CD4-positive, alpha-beta memory T cell (primary cell): ENCODE results near the gene TMC8. TPM values are rescaled to one million over a fixed set of nuclear protein-coding genes. Genes with fewer than 3 reads are reported as not detected.
A peak's percentile ranks its signal among the peaks of the same experiment; 100 is the strongest.

Experiments used
- CTCF ChIA-PET: fragments of 350-600 bp; sonication (Branson Sonifier 250); formaldehyde crosslinking; loops from one replicate; lab custom pipeline; 2021; ENCODE audit warnings: inconsistent platforms; ENCODE audit not compliant: partially characterized antibody; lab: Charles Lee
- POLR2A ChIA-PET: fragments of 350-600 bp; sonication (Branson Sonifier 250); formaldehyde crosslinking; loops from one replicate; lab custom pipeline; 2021; ENCODE audit not compliant: partially characterized antibody; lab: Charles Lee
- DNase-seq, 5 donors: peaks; one replicate each; pipeline versions ENCODE4 v3.0.0 to v3.0.0-alpha.2; 2020 to 2022; ENCODE audit warnings: mixed read lengths in 1 of 5
- H3K27ac ChIP-seq: one replicate; pipeline ENCODE4 v1.7.0; 2013; ENCODE audit warnings: low read depth, low read length
- H3K27me3 ChIP-seq: 2 replicates; pipeline ENCODE4 v1.7.0; 2013; ENCODE audit warnings: mild to moderate bottlenecking, low read length, moderate library complexity; ENCODE audit not compliant: insufficient read depth
- H3K36me3 ChIP-seq: 2 replicates; pipeline ENCODE4 v1.7.0; 2013; ENCODE audit warnings: mild to moderate bottlenecking, low read length, moderate library complexity; ENCODE audit not compliant: insufficient read depth
- H3K4me1 ChIP-seq: 2 replicates; pipeline ENCODE4 v1.7.0; 2013; ENCODE audit warnings: mild to moderate bottlenecking, low read length, moderate library complexity; ENCODE audit not compliant: insufficient read depth
- H3K4me3 ChIP-seq, 2 donors: one replicate each; pipeline ENCODE4 v1.7.0; 2013; ENCODE audit warnings: low read length in 2 of 2, mild to moderate bottlenecking in 1 of 2
- H3K9me3 ChIP-seq, 2 donors: one replicate each; pipeline ENCODE4 v1.7.0; 2013; ENCODE audit warnings: low read length in 2 of 2, control low read depth in 1 of 2; ENCODE audit not compliant: control insufficient read depth in 1 of 2
- H3K27ac Mint-ChIP-seq, 7 donors: one replicate each; pipeline ENCODE4 v1.8.0; 2020 to 2021; ENCODE audit warnings: mixed read lengths in 7 of 7, mild to moderate bottlenecking in 6 of 7, inconsistent platforms in 3 of 7, moderate library complexity in 3 of 7
- H3K27me3 Mint-ChIP-seq, 2 donors: one replicate each; pipeline ENCODE4 v1.8.0; 2020 to 2021; ENCODE audit warnings: mixed read lengths in 2 of 2
- H3K36me3 Mint-ChIP-seq, 2 donors: one replicate each; pipeline ENCODE4 v1.8.0; 2020 to 2021; ENCODE audit warnings: mixed read lengths in 2 of 2, inconsistent platforms in 1 of 2, mild to moderate bottlenecking in 1 of 2
- H3K4me1 Mint-ChIP-seq, 4 donors: one replicate each; pipeline ENCODE4 v1.8.0; 2020 to 2021; ENCODE audit warnings: mixed read lengths in 4 of 4, mild to moderate bottlenecking in 1 of 4
- H3K4me3 Mint-ChIP-seq, 8 donors: one replicate each; pipeline ENCODE4 v1.8.0; 2020 to 2021; ENCODE audit warnings: mixed read lengths in 8 of 8, mild to moderate bottlenecking in 7 of 8, moderate library complexity in 6 of 8, inconsistent platforms in 3 of 8
- H3K9me3 Mint-ChIP-seq, 8 donors: one replicate each; pipeline ENCODE4 v1.8.0; 2020 to 2021; ENCODE audit warnings: mixed read lengths in 8 of 8, mild to moderate bottlenecking in 5 of 8, inconsistent platforms in 3 of 8, moderate library complexity in 1 of 8
- intact Hi-C: fragments of 100-400 bp; cut with micrococcal nuclease; formaldehyde crosslinking; loops from one replicate; pipeline ENCODE4 v1.15.1; 2023
- polyA plus RNA-seq, 2 donors: library from polyadenylated mRNA; unstranded; fragments of 300-500 nt; fragmentation: Illumina TruSeq; gene quantifications; one replicate each; pipeline ENCODE4 v1.2.3, GENCODE V29; 2021
- total RNA-seq, 2 experiments: library from RNA; stranded (reverse); gene quantifications; one replicate each; pipeline ENCODE4 v1.2.3, GENCODE V29; 2021

TMC8 gene
- total and polyA plus RNA-seq, 4 experiments from 2014 or later = 77.7 to 430 (median 298) TPM

- Histone ChIP-seq H3K36me3 (peaks cover 40% of the 10 kb centered on the region), H3K9me3 (no peaks in the 10 kb centered on the region), H3K4me1 (peaks cover 64% of the 10 kb centered on the region), H3K4me3 (peak within 1 kb of the TSS; percentile 97 to 99), H3K27ac (peak within 1 kb of the TSS; percentile 81), H3K27me3 (no peaks in the 10 kb centered on the region)
- ChIA-PET POLR2A (interaction anchor here (0.7 to 26.7 kb wide), 23 partner anchors 4 to 678 kb away, joined by 3 to 1172 read pairs (median 6); partner anchors contain the start of genes C17orf99, TK1, TMC6 and TMC8), CTCF (interaction anchor here (1.1 to 5.2 kb wide), 3 partner anchors 11 to 56 kb away, joined by 3 to 30 read pairs (median 3); no protein-coding TSS in a partner anchor)
- DNase-seq = peak; percentile 80 to 91 (median 81)
- intact Hi-C loops = loop anchor here (1.0 to 5.0 kb wide), 2 partner anchors 7 to 676 kb away; no protein-coding TSS in a partner anchor
- Mint-ChIP-seq H3K4me1 (peaks cover 18 to 78% (median 34%) of the 10 kb centered on the region in 4 donors), H3K4me3 (peak within 1 kb of the TSS; percentile 95 to 100 (median 99)), H3K27me3 (no peaks in the 10 kb centered on the region), H3K9me3 (peaks cover 0 to 12% (median 0%) of the 10 kb centered on the region in 8 donors), H3K36me3 (peaks cover 24 to 51% of the 10 kb centered on the region in 2 donors), H3K27ac (peak within 1 kb of the TSS; percentile 95 to 99 (median 98))
Observed at GRCh38 chr17:78128551-78129350, 1.8 kb upstream of the TMC8 start, which contains the start of gene TMC6. Gene TMC6, minus strand, starts transcription at chr17:78128755. Its CDS starts 1,923 bp downstream, at chr17:78126832.

- H3K4me1 Mint-ChIP-seq = peaks cover 21 to 78% (median 36%) of the 10 kb centered on the region in 4 donors
- Histone ChIP-seq H3K4me3 (peak overlapping the region; percentile 97 to 99), H3K27ac (peak overlapping the region; percentile 81), H3K9me3 (no peaks in the 10 kb centered on the region), H3K27me3 (no peaks in the 10 kb centered on the region), H3K4me1 (peaks cover 64% of the 10 kb centered on the region), H3K36me3 (peaks cover 34% of the 10 kb centered on the region)
- DNase-seq = peak in 4 of 5 donors; percentile 52 to 81 (median 60)
- peaks cover 29 to 51% of the 10 kb centered on the region in 2 donors for H3K36me3 Mint-ChIP-seq
- ChIA-PET CTCF (interaction anchor here (0.9 to 5.2 kb wide), 3 partner anchors 15 to 122 kb away, joined by 3 to 30 read pairs (median 3); no protein-coding TSS in a partner anchor), POLR2A (interaction anchor here (0.5 to 26.7 kb wide), 25 partner anchors 5 to 1394 kb away, joined by 3 to 1172 read pairs (median 5); partner anchors contain the start of genes C17orf99, TMC6, TMC8 and TNRC6C)
- peak overlapping the region; percentile 95 to 99 (median 98) for H3K27ac Mint-ChIP-seq
- intact Hi-C loops = loop anchor here (1.0 to 5.0 kb wide), 5 partner anchors 8 to 677 kb away; partner anchors contain the start of gene SYNGR2
- peak overlapping the region; percentile 93 to 100 (median 99) for H3K4me3 Mint-ChIP-seq
- H3K27me3 Mint-ChIP-seq = no peaks in the 10 kb centered on the region
- peaks cover 0 to 14% (median 0%) of the 10 kb centered on the region in 8 donors for H3K9me3 Mint-ChIP-seq
Observed at GRCh38 chr17:78129351-78130089, 1.1 kb upstream of the TMC8 start.

DNA sequence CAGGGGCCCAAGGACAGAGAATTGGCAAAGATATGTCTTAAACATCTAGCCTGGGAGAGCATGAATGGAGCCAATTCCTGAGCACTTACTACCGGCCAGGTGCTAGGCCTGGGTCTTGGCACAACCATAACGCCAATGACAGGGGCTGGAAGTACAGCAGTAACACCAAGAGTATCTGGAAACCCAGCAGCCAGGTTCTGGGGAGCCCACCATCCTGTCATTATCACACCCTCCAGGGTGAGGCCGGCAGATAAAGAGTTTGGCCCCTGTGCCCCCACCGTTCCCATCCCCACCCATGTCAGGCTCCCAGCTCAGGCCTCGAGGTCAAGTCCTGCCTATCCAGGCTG, 508 bp upstream of the TMC8 start:
- H3K9me3 ChIP-seq = no peaks in the 10 kb centered on the region
- H3K36me3 ChIP-seq = peaks cover 34% of the 10 kb centered on the region
- peaks cover 64% of the 10 kb centered on the region for H3K4me1 ChIP-seq
- DNase-seq = peak in 1 of 5 donors; percentile 59
- Mint-ChIP-seq H3K27ac (peak overlapping the region; percentile 95 to 99 (median 98)), H3K36me3 (peaks cover 32 to 55% of the 10 kb centered on the region in 2 donors), H3K4me3 (peak overlapping the region; percentile 87 to 100 (median 99)), H3K27me3 (no peaks in the 10 kb centered on the region), H3K4me1 (peaks cover 21 to 79% (median 37%) of the 10 kb centered on the region in 4 donors), H3K9me3 (peaks cover 0 to 14% (median 0%) of the 10 kb centered on the region in 8 donors)
- ChIA-PET POLR2A (interaction anchor here (0.5 to 26.7 kb wide), 29 partner anchors 6 to 1395 kb away, joined by 3 to 1172 read pairs (median 5); partner anchors contain the start of genes C17orf99, SRSF2, TMC6 and TMC8), CTCF (interaction anchor here (0.6 to 5.2 kb wide), 6 partner anchors 8 to 1043 kb away, joined by 3 to 30 read pairs (median 3); no protein-coding TSS in a partner anchor)
- H3K27ac ChIP-seq = peak overlapping the region; percentile 81
- H3K27me3 ChIP-seq = no peaks in the 10 kb centered on the region
- intact Hi-C loops = loop anchor here (1.0 to 5.0 kb wide), 3 partner anchors 10 to 122 kb away; partner anchors contain the start of gene SYNGR2
- H3K4me3 ChIP-seq = peak overlapping the region; percentile 97 to 99

GRCh38 chr17:78131172-78132083, 857 bp downstream of the TMC8 start:
- DNase-seq = peak in 4 of 5 donors; percentile 46 to 62 (median 46)
- ChIA-PET POLR2A (interaction anchor here (0.7 to 26.7 kb wide), 20 partner anchors 5 to 1394 kb away, joined by 3 to 1172 read pairs (median 6); partner anchors contain the start of genes C17orf99, SRSF2, TMC6 and TMC8), CTCF (interaction anchor here (0.6 to 1.2 kb wide), 2 partner anchors 10 to 12 kb away, joined by 3 to 6 read pairs; no protein-coding TSS in a partner anchor)
- peaks cover 43 to 62% of the 10 kb centered on the region in 2 donors for H3K36me3 Mint-ChIP-seq
- intact Hi-C loops = loop anchor here (2.0 to 5.0 kb wide), 2 partner anchors 37 to 121 kb away; partner anchors contain the start of gene SYNGR2
- H3K4me1 Mint-ChIP-seq = peaks cover 28 to 80% (median 43%) of the 10 kb centered on the region in 4 donors
- H3K27me3 Mint-ChIP-seq = no peaks in the 10 kb centered on the region
- peaks cover 63% of the 10 kb centered on the region for H3K4me1 ChIP-seq
- H3K27me3 ChIP-seq = no peaks in the 10 kb centered on the region
- H3K4me3 ChIP-seq = peak overlapping the region; percentile 97 to 99
- no peaks in the 10 kb centered on the region for H3K9me3 ChIP-seq
- peak overlapping the region; percentile 81 for H3K27ac ChIP-seq
- peak overlapping the region; percentile 87 to 100 (median 99) for H3K4me3 Mint-ChIP-seq
- H3K9me3 Mint-ChIP-seq = peaks cover 0 to 14% (median 0%) of the 10 kb centered on the region in 8 donors
- H3K36me3 ChIP-seq = peaks cover 34% of the 10 kb centered on the region
- peak overlapping the region; percentile 95 to 99 (median 98) for H3K27ac Mint-ChIP-seq

- intact Hi-C loops = loop anchor here (5.0 kb wide), 1 partner anchor 120 kb away; no protein-coding TSS in a partner anchor
- POLR2A ChIA-PET = interaction anchor here (1.0 to 26.7 kb wide), 8 partner anchors 8 to 678 kb away, joined by 3 to 1172 read pairs (median 4); partner anchors contain the start of genes TMC6, TMC8 and TNRC6C
- H3K36me3 ChIP-seq = peaks cover 40% of the 10 kb centered on the region
Observed at GRCh38 chr17:78132084-78132676, 1.6 kb downstream of the TMC8 start.

More at GRCh38 chr17:78132084-78132676, 1.6 kb downstream of the TMC8 start:
- CTCF ChIA-PET = no interaction called here
- Mint-ChIP-seq H3K9me3 (peaks cover 0 to 14% (median 0%) of the 10 kb centered on the region in 8 donors), H3K36me3 (peaks cover 42 to 65% of the 10 kb centered on the region in 2 donors), H3K4me1 (peaks cover 30 to 80% (median 46%) of the 10 kb centered on the region in 4 donors), H3K27me3 (no peaks in the 10 kb centered on the region), H3K27ac (peak overlapping the region; percentile 81 to 98 (median 91)), H3K4me3 (peak overlapping the region; percentile 87 to 99 (median 88))
- peak overlapping the region; percentile 93 to 97 for H3K4me3 ChIP-seq
- peak; percentile 67 to 79 (median 73) for DNase-seq
- peaks cover 63% of the 10 kb centered on the region for H3K4me1 ChIP-seq
- H3K27ac ChIP-seq = peak overlapping the region; percentile 81
- H3K9me3 ChIP-seq = no peaks in the 10 kb centered on the region
- H3K27me3 ChIP-seq = no peaks in the 10 kb centered on the region
